Vagina (tissue), 2 donors: Measurements from ENCODE around the gene HOXB5.

ENCODE experiments used
- POLR2A ChIP-seq, 2 donors: fragments of 450-650 bp; IDR thresholded peaks; one replicate each; pipeline ENCODE4 v1.6.1; 2017; ENCODE audit warnings: antibody characterized with exemption in 2 of 2, mild to moderate bottlenecking in 2 of 2, moderate library complexity in 2 of 2
- POLR2AphosphoS5 ChIP-seq, 2 donors: sonication (generic); formaldehyde crosslinking; IDR thresholded peaks; one replicate each; pipeline ENCODE4 v1.9.0; 2017; ENCODE audit warnings: antibody characterized with exemption in 2 of 2, mild to moderate bottlenecking in 2 of 2, low read depth in 1 of 2; ENCODE audit not compliant: insufficient read depth in 1 of 2
- TF ChIP-seq, protein P1 (sequence below), 3 experiments: fragments of 450-650 bp in 2 of 3; fragments of 200-600 bp in 1 of 3; sonication (generic) in 1 of 3; IDR thresholded peaks; one replicate each; pipeline ENCODE4 v1.5.1; 2017 to 2019; ENCODE audit warnings: antibody characterized with exemption in 3 of 3, mild to moderate bottlenecking in 2 of 3, moderate library complexity in 2 of 3

DNA sequence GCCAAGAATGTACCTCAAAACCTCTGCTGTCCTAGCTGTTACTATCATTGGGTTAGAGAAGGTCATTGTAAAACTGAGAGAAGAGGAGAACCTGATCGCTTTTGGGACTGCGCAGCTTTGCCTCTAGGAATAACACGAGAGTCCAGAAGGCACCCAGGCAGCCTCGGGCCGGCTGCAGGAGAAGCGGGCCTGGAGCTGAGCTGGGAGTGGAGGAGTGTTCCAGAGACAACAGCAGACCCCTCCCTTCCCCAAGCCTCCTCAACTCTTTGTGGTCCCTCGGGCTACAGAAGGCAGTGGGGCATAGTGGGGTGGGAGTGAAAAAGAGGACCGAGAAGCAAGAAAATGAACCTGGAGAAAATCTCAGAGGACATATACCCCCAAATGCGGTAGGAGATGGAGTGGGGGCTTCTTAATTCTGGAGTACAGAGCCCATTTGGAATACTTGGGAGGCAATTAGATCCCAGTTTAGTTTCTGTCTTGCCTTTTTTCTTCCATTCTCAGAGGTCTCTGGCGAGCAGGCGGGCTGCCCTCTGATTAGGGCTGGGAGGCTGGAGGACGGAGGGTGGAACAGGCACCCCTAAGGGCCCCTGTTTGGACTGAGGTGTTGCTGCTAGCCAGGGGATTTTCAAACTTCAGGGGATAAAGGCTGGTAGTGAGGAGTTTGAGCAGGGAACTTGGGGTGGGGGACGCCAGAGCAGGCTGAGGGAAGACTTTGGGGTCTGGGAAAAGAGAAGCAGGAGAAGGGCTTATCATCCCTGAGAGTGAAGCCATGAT is 35.3 kb downstream of the HOXB5 start:
- TF ChIP-seq, protein P1, sequence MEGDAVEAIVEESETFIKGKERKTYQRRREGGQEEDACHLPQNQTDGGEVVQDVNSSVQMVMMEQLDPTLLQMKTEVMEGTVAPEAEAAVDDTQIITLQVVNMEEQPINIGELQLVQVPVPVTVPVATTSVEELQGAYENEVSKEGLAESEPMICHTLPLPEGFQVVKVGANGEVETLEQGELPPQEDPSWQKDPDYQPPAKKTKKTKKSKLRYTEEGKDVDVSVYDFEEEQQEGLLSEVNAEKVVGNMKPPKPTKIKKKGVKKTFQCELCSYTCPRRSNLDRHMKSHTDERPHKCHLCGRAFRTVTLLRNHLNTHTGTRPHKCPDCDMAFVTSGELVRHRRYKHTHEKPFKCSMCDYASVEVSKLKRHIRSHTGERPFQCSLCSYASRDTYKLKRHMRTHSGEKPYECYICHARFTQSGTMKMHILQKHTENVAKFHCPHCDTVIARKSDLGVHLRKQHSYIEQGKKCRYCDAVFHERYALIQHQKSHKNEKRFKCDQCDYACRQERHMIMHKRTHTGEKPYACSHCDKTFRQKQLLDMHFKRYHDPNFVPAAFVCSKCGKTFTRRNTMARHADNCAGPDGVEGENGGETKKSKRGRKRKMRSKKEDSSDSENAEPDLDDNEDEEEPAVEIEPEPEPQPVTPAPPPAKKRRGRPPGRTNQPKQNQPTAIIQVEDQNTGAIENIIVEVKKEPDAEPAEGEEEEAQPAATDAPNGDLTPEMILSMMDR (IDR thresholded peaks at IDR 0.05): no peak
- TF ChIP-seq POLR2AphosphoS5 (IDR thresholded peaks at IDR 0.05; ENCODE audit: insufficient read depth in 1 of 2, low read depth in 1 of 2): no peak
- TF ChIP-seq POLR2A (IDR thresholded peaks at IDR 0.05): no peak
